HG03575 (cell line): ENCODE results near the gene CXCL1.

Experiments
- ATAC-seq: cut with Tn5 transposase; IDR thresholded peaks from one replicate; pipeline ENCODE4 v1.9.1; 2021; ENCODE audit not compliant: unreplicated experiment, insufficient number of reproducible peaks, low FRiP score; ENCODE audit errors: extremely low read depth

The CXCL1 gene

DNA sequence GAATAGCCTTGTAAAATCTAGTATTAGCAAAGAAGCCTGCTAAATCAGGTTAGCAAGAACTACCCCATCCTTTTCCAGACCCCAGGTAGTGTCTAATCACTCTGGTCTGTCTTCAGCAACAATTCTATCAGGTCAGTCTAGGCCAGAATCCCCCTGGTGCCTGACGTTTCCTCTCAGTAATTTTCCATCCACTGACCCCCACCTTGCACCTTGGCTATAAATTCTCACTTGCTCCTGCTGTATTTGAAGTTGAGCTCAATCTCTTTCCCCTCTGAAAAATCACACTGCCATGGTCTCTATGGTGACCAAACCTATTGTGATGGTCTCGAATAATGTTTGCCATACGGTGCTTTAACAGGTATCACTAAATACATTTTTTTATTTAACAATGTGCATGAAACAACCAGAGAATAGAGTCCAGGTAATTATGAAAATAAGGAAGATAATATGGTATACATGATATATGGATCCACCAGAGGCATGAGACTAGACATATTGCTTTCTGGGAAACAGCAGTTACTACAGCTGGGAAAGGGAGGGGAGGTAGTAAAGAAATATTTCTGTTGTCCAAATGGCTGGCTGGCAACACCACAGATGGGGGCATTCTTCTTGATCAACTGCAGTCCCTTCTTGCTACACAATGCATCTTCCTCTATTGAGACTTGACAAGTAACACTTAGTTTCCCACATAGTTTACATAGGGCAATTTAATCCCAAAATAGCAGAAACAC lies 33.8 kb downstream of the CXCL1 start:
- ATAC-seq, result no peak

DNA sequence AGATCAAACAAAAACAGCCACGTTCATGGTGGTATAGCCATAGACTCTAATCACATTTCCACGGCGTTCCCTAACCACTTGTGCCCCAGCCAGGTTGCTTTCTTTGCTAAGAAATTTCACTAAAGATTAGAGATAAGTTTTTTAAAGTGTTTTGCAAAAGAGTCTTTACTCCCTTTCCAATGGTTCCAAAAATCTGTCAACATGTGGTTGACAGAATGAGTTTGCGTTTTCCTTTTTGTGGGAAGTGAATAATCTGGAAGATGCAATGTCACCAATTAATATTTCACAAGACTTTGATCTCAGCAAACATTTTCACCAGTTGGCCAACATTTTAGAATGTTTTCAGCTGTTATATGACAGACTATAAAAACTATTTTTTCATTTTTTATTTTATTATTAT lies 35.3 kb downstream of the CXCL1 start:
- ATAC-seq, result no peak

DNA sequence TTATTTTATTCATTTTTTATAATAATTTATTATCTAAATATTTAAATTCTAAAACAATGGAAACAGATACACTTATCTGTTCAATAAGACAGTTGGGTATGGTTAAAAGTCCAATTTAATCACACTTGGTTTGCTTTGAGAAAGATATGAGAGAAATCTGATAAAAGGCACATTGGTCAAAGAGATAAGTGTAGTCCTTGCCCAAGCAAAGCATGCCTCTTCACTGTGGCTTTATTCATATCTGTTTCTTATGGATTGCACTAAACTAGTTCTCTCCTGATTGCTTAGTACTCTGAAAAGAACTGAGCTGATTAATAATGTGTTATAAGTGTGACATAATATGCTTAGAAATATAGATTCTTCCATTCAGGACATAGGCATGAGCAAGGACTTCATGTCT lies 39.8 kb downstream of the CXCL1 start:
- no peak for ATAC-seq

- no peak for ATAC-seq
Observed at GRCh38 chr4:73911746-73912145, 42.6 kb downstream of the CXCL1 start.

GRCh38 chr4:73912191-73912590 lies 43.0 kb downstream of the CXCL1 start:
- no peak for ATAC-seq

DNA sequence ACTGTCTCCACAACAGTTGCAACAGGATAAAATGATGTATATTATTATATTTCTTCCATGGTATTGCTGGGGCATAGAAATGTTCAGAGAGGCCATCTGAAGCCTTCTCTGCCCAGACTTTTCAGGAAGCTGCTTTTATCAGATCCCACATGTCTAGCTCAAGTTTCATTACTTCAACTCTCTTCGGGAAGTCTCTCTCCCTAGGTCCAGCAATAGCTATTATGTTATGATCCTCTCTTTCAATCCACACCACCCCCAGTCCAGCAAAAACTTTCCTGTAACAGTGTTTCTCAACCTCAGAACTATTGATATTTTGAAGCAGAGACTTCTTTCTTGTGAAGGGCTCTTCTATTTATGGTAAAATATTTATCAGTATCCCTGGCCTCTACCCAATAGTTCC lies 44.9 kb downstream of the CXCL1 start:
- no peak for ATAC-seq

DNA sequence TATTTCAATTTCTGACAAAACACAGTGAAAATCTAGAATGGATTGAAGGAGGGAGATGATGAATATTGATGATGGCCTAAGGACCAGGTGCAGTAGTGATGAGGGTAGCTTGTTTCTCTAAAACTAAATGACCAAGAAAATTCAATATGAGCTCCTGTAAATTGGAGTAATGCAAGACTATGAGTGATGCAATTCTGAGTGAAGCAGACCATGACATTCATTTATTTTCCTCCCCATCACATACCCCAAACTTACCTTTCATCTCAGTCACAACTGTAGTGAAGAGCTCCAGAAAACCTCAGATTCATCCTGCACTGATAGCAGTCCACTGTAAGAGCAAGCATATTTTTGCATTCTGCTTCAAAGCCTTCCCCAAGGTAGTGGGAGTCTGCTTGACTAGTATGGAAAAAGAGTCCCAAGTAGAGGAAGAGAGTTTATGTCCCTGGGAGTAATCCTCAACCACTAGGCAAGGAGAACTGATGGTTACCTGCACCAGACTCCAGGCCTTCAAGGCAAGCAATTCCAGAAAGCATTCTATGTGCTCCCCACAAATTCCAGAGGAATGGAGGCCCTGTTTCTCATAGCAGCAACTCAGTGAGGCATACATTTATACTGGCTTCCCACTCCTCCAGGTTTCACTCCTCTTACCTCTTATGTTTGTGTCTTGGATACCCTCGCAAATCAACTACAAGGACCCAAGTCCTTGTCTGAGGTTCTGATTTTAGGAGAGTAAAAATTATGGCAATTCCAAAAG lies 47.2 kb downstream of the CXCL1 start:
- ATAC-seq, result no peak

DNA sequence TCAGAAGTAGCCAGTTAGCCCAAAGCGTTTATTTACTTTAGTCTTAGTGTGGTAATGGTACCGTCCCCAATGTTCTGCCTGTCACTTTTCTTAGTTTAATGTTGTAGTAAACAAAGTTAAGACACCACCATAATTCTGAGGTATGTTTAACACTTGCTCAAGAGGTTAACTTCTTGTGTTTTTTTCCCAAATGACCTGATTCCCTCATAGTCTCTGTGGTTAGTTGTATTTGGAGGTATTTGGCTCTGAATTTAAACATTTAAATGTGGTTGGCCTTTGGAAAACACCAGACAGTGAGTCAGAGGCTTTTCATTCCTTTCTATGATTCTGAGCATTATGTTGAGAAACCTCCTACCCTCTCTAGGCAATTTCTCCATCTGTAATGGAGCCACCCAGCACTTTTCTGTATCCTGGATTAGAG lies 47.9 kb downstream of the CXCL1 start:
- no peak for ATAC-seq

- ATAC-seq, result no peak
Observed at GRCh38 chr4:73918058-73918457, 48.9 kb downstream of the CXCL1 start.

DNA sequence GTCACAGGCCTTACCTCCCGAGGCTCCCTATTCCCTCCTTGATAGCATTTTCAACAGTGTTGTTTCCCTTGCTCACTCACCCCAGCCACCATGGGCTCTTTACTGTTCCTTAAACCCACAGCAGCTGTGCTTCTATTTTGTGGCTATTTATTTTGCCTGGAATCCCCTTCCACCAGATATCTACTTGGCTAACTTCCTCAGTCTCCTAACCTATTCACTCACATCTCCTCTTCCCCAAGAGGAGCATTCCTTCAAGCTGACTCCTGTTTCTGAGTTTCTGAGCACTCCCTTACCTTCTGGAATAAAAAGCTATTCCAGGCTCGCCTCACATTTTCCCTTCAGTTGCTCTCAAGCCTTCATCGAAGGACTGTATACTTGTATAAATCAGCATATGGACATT lies 50.5 kb downstream of the CXCL1 start:
- no peak for ATAC-seq
